ENCODE results near the gene CLK3.

CLK3 gene

GRCh38 chr15:74603026-74603788 lies 12.4 kb upstream of the CLK3 start:
- no peak for DNase-seq (ENCODE audit: low read depth in 2 of 2)

- no peak for DNase-seq (ENCODE audit: low read depth in 2 of 2)
Measured at GRCh38 chr15:74603789-74604705, 11.6 kb upstream of the CLK3 start.

GRCh38 chr15:74604983-74605794 lies 10.4 kb upstream of the CLK3 start:
- DNase-seq (ENCODE audit: low read depth in 2 of 2), result no peak

GRCh38 chr15:74605795-74606150 lies 9.9 kb upstream of the CLK3 start:
- no peak for DNase-seq (ENCODE audit: low read depth in 2 of 2)

GRCh38 chr15:74608786-74609185 lies 6.8 kb upstream of the CLK3 start:
- no peak for DNase-seq (ENCODE audit: low read depth in 2 of 2)

DNA sequence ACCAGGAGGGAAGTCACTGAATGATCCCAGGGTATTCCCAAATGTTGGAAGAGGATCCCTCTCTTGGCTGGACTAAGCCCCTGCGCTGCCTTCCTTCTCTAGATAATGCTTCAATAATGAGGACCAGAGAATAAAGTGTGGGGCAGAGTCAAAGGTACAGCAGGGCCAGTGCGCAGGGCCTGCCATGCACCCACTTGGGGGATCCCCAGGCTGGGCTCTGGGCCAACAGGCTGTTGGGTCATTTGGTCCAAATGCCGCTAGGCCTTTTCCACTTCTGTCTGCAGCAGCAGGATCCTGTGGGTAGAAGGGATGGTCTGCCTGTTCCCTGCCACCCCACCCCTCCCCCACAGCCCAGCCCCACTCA lies 5.7 kb upstream of the CLK3 start:
- DNase-seq (ENCODE audit: low read depth in 2 of 2), result no peak

- no peak for DNase-seq (ENCODE audit: low read depth in 2 of 2)
Measured at GRCh38 chr15:74610302-74610951, 5.2 kb upstream of the CLK3 start.

GRCh38 chr15:74611341-74611740 lies 4.3 kb upstream of the CLK3 start:
- no peak for DNase-seq (ENCODE audit: low read depth in 2 of 2)

GRCh38 chr15:74611834-74612233 lies 3.8 kb upstream of the CLK3 start:
- no peak for DNase-seq (ENCODE audit: low read depth in 2 of 2)

DNA sequence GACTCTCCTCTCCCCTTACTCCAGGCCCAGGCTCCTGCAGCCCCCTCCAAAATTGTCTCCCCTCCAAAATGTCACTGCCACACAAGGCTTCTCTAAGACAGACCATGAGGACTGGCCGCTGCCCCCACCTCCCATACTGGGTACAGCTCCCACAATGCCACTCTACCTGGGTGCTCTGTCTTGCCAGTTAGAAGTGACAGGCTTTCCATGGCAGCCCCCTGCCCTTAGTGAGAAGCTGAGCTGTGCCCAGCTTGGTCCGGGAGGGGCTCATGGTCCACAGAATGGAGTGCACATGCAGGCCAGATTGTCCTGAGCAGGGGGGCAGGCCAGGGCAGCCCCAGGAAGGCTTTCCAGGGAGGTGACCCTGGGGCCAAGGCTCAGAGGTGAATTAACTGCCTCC lies 3.0 kb upstream of the CLK3 start:
- no peak for DNase-seq (ENCODE audit: low read depth in 2 of 2)

DNA sequence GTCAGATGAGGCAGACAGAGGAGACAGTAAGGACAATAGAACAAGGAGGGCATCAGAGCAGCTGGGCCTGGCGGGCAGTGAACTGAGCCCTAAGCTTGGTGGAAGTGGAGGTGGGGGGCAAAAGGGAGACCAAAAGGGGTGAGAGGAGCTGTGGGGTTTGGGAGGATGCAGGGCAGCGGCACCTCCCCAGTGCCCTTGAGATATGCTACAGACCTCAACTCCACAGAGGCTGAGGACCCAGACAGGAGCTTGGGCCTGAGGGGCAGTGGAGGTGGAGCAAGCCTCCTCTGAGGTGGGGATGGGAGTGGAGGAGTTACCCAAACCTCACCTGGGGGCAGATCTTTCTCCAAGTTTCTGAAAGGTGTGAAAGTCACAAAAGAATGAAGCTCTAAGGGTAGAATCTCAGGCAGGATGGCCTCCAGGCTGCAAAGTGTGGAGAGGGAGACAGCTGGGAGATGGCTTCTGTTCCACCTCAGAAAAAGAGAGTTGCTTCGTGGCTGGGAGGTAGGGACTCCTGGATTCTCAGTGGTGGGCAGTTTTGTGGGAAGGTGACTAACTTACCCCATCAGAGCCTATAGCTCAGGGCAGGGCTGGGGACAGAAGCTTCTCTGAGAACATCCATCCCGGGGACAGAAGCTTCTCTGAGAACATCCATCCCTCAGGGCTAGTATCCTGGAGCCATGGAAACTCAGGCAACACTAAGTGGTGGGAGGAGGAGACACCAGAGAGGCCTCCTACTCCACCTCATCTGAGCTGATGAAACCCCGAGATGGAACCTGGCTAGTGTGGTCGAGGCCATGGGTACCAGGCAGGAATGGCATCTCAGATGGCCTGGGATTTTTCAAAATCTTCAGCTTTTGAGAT lies 2.3 kb upstream of the CLK3 start:
- DNase-seq (ENCODE audit: low read depth in 2 of 2), result no peak

GRCh38 chr15:74613953-74614743 lies 1.5 kb upstream of the CLK3 start:
- DNase-seq (ENCODE audit: low read depth in 2 of 2), result no peak

- peak; percentile 72 to 82 for DNase-seq (ENCODE audit: low read depth in 2 of 2)
Measured at GRCh38 chr15:74614744-74615507, 710 bp upstream of the CLK3 start.

DNA sequence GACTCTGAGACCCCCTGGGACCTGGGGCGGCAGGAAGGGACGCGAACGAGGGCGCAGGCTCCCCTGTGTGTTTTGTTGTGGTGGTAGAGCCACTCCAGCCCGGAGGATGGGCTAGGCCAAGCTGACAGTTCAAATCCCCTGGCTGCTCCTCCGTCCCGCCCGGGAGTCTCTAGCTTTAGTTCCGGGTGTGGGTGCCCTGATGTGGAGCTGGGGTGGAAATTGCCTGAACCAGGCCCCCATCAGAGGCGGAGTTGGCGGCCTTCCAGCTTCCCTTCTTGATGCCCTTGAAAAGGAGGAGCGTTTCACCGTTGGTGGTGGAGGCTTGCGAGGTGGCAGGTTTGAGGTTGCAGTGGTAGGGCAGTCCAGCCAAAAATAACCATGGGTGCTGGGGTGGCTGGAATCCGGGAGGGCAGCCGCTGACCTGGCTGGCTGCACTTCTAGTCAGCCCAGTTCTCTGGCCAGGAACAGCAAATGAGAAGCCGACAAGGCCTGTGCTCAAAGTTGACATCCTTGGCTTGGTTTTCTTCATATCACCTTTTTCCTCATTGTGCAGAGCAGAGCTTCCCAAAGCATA lies 817 bp downstream of the CLK3 start:
- peak; percentile 30 to 47 for DNase-seq (ENCODE audit: low read depth in 2 of 2)

DNA sequence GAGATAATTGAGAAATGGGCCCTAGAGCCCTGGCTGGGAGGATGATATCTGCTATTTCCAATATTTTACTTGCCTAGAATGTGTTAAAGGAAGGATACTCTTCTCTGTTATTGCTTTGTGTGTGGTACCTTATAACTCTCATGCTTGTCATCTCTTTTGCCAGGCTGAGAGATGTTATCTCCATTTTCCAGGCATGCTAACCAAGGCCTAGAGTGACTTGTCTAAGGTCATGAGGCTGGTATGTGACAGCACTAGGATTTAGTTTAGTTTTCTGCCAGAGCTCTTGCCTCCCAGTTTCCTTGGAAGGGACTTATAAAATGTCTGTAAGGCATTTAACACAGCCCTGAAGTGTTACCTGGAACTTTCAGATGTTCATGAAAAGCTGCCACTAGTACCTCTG lies 1.4 kb downstream of the CLK3 start:
- no peak for DNase-seq (ENCODE audit: low read depth in 2 of 2)

DNA sequence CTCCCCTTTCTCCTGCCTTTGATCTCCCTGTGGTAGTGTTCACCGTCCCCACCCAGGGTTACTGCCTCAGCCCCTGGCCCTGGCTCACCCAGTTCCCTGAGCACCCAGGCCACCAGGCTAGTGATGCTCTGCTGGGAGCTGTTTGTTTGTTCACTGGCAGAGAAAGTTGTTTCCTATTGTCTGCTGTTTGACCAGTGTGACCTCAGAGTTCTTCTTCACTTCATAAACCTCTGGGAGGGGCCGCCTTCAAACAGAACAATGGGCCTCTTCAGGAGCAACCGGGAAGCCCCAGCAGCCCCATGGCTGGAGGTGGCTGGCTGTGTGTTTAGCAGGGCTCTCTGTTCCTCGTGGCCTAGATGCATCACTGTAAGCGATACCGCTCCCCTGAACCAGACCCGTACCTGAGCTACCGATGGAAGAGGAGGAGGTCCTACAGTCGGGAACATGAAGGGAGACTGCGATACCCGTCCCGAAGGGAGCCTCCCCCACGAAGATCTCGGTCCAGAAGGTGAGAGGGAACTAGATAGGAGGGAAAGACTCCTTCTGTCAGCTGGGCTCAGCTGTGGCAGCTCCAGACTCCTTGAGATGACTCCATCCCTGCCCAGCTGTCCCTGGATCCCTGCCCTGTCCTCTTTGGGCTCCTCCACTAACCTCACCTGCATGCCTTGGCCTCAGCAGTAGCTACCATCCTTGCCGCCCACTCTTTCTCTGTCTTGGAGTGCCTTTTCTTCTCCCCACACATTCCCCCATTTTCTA lies 3.4 kb downstream of the CLK3 start:
- DNase-seq (ENCODE audit: low read depth in 2 of 2), result no peak

DNA sequence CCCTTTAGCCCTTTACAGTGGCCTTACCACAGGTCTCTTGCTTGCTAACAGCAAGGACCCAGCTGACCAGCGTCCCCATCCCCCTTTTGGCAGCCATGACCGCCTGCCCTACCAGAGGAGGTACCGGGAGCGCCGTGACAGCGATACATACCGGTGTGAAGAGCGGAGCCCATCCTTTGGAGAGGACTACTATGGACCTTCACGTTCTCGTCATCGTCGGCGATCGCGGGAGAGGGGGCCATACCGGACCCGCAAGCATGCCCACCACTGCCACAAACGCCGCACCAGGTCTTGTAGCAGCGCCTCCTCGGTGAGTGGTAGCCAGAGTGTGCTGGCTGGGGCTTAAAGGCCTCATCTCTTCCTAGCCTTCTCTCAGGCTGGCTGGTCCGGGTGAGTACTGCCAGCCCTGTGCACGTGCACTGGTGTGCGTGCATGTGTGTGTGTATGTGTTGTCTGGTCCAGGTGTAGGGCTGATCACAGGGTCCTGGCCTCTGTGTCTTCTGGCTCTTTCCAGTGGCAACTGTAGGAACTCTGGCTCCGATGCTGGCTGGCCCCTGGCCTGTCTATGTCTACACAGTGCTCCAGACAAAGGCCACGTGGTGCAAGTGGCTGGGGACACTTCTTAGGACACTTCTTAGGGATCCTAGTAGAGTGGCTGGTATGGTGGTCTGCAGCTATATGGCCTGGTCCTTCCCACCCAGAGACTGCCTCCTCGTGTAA lies 4.4 kb downstream of the CLK3 start:
- DNase-seq (ENCODE audit: low read depth in 2 of 2), result no peak

Data from stimulated activated CD4-positive, alpha-beta T cell treated with anti-CD3 and anti-CD28 coated beads, Interleukin-1b, Interleukin-23, amount 100 ng/mL, for 1 hour (primary cell).